ENCODE measurements around the gene ZNF669.

ZNF669 gene

GRCh38 chr1:247084771-247085170 lies 19.4 kb downstream of the ZNF669 start:
- DNase-seq (ENCODE audit: low read depth): no peak
- TF ChIP-seq, protein P1, sequence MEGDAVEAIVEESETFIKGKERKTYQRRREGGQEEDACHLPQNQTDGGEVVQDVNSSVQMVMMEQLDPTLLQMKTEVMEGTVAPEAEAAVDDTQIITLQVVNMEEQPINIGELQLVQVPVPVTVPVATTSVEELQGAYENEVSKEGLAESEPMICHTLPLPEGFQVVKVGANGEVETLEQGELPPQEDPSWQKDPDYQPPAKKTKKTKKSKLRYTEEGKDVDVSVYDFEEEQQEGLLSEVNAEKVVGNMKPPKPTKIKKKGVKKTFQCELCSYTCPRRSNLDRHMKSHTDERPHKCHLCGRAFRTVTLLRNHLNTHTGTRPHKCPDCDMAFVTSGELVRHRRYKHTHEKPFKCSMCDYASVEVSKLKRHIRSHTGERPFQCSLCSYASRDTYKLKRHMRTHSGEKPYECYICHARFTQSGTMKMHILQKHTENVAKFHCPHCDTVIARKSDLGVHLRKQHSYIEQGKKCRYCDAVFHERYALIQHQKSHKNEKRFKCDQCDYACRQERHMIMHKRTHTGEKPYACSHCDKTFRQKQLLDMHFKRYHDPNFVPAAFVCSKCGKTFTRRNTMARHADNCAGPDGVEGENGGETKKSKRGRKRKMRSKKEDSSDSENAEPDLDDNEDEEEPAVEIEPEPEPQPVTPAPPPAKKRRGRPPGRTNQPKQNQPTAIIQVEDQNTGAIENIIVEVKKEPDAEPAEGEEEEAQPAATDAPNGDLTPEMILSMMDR (IDR thresholded peaks at IDR 0.05; ENCODE audit: insufficient read depth, low read depth, low read length, missing control alignments): no peak
- no peak overlapping the region for H3K4me3 ChIP-seq (ENCODE audit: low read length)

DNA sequence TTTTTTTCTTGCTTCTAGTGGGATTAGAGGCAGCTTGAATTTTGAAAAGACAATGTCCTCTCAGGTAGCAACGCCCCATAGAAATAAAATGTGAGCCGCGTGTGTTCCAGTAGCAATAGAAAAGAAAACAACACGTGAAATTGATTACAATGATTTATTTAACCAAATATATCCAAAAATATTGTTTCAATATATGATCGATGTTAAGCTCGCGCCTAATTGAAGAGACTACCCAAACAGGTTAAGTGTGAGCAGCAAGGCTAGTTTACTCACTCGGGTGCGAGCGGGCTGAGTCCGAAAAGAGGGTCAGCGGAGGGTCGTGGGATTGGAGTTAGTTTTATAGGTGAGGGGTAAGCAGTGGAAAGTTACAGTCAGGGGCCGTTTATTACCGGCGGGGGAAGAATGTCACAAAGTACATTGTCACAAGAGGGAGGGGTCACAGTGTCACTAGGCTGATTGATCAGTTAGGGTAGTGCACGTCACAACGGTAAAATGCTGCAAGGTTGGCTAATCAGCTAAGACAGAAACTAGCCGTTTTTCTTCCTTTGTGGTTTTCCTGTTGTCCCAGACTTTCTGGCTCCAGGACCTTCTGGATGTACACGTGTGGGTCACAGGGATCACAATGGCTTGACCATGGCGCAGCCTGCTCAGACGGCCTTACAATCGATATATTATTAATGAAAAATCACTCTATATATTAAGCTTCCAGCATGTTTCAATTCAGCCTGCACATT lies 24.8 kb downstream of the ZNF669 start:
- TF ChIP-seq, protein P1 (IDR thresholded peaks at IDR 0.05; ENCODE audit: insufficient read depth, low read depth, low read length, missing control alignments): no peak
- DNase-seq (ENCODE audit: low read depth): no peak
- no peak overlapping the region for H3K4me3 ChIP-seq (ENCODE audit: low read length)

DNA sequence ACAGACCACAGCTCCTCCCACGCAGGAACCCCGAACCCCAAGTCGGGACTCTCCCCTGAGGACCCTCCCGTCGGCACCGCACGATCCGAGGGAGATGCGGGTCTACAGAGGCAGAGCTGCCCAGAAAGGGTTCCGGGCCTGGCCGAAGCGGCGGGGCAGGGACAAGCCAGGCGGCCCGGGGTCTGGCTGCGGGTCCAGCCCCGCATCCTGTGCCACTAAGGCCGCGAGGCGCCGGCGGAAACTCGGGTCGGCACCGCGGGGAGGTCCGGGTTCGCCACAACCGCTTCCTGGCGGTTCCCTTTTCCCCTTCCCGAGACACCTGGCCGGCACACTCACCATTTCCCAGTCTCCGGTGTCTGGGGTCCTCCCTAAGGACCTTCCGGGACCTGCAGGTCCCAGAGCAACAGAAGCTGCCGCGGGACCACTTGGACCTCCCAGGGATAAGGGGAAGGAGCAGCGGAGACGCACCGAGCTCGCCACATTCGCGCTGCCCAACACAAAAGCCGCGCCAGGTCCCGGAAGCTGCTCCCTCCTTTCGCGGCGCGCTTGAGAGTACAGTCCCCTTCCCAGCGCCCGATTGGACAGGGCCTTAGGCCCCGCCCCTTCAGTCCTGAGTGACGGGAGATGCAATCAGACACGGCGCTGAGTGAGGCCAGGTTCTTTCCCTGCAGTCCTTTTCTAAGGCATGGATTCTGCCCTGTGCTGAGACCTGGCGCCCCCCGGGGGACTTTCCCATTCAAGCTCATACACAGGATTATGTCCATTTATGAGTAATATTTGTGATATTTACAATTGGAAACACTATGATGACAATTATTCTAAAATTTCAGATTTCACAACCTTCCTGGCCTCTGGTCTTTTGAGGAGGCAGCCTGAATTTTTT lies 25.7 kb downstream of the ZNF669 start, which contains the start of gene ZNF670:
Gene ZNF670 (minus strand): TSS at position 554 of the 883 bp plus-strand sequence. CDS start 215 bp downstream, at position 339.
- TF ChIP-seq, protein P1 (IDR thresholded peaks at IDR 0.05; ENCODE audit: insufficient read depth, low read depth, low read length, missing control alignments): no peak
- DNase-seq (ENCODE audit: low read depth): peak; percentile 97

GRCh38 chr1:247077876-247078257 lies 26.3 kb downstream of the ZNF669 start:
- peak; percentile 2 for DNase-seq (ENCODE audit: low read depth)

More for the DNA sequence above, 25.7 kb downstream of the ZNF669 start, which contains the start of gene ZNF670:
- H3K4me3 ChIP-seq (ENCODE audit: low read length): peak within 1 kb of the TSS; percentile 92

GRCh38 chr1:247077213-247077612 lies 26.9 kb downstream of the ZNF669 start:
- no peak for DNase-seq (ENCODE audit: low read depth)
- H3K4me3 ChIP-seq (ENCODE audit: low read length): no peak overlapping the region
- TF ChIP-seq, protein P1 (IDR thresholded peaks at IDR 0.05; ENCODE audit: insufficient read depth, low read depth, low read length, missing control alignments): no peak

More at GRCh38 chr1:247077876-247078257, 26.3 kb downstream of the ZNF669 start:
- TF ChIP-seq, protein P1 (IDR thresholded peaks at IDR 0.05; ENCODE audit: insufficient read depth, low read depth, low read length, missing control alignments): no peak
- peak overlapping the region; percentile 92 for H3K4me3 ChIP-seq (ENCODE audit: low read length)

DNA sequence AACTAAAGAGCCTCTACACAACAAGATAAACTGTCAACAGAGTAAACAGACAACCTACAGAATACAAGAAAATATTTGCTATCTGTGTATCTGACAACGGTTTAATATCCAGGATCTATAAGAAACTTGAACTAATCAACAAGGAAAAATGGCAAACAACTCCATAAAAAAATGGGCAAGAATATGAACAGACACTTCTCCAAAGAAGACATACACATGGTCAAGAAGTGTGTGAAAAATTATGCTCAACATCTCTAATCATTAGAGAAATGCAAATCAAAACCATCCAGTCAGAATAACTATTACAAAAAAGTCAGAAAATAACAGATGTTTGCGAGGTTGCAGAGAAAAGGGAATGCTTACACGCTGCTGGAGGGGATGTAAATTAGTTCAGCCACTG lies 33.5 kb downstream of the ZNF669 start:
- TF ChIP-seq, protein P1 (IDR thresholded peaks at IDR 0.05; ENCODE audit: insufficient read depth, low read depth, low read length, missing control alignments): no peak
- no peak for DNase-seq (ENCODE audit: low read depth)
- no peak overlapping the region for H3K4me3 ChIP-seq (ENCODE audit: low read length)

All from epithelial cell of esophagus (primary cell).